Endothelial cell of umbilical vein (primary cell): ENCODE results near the gene STK11IP. TPM values are rescaled to one million over a fixed set of nuclear protein-coding genes. Genes with fewer than 3 reads are reported as not detected.

Source experiments
- BruUV-seq: library from RNA; stranded (reverse); fragments of 400-500 nt; replicated peaks from 2 replicates; lab custom pipeline; 2021; lab: Mats Ljungman, UMichigan
- CTCF ChIA-PET: fragments of 300-600, 350-600 bp; sonication (Branson Sonifier 250); formaldehyde crosslinking; loops from one replicate; lab custom pipeline; 2021; ENCODE audit warnings: antibody characterized with exemption, inconsistent platforms; lab: Charles Lee
- POLR2A ChIA-PET: fragments of 300-600, 350-600 bp; sonication (Branson Sonifier 250); formaldehyde crosslinking; loops from one replicate; lab custom pipeline; 2021; ENCODE audit warnings: antibody characterized with exemption, inconsistent platforms; lab: Charles Lee
- DNase-seq: peaks from one replicate; pipeline ENCODE4 v3.0.0-alpha.2; 2011; ENCODE audit warnings: low read depth, low spot score
- FAIRE-seq: peaks from 2 replicates; lab custom pipeline; 2011; peaks lifted over from hg19 to GRCh38; lab: Jason Lieb, UNC
- H2AFZ ChIP-seq: 2 replicates; pipeline ENCODE4 v1.6.0; 2012; ENCODE audit warnings: low read depth, low read length, control low read depth, inconsistent platforms
- H3K27ac ChIP-seq: 2 replicates; pipeline ENCODE4 v1.5.1; 2011; ENCODE audit warnings: low read depth, mild to moderate bottlenecking, control low read depth, low read length, moderate library complexity; ENCODE audit not compliant: insufficient read depth
- H3K27me3 ChIP-seq, 2 experiments: 2 replicates each; pipeline versions ENCODE4 v1.6.0 to v1.6.1; 2011; ENCODE audit warnings: low read length in 2 of 2, mixed read lengths in 1 of 2; ENCODE audit not compliant: control insufficient read depth in 2 of 2, insufficient read depth in 2 of 2
- H3K36me3 ChIP-seq, 2 experiments: 2 replicates in 1 of 2; 3 replicates in 1 of 2; pipeline ENCODE4 v1.5.1; 2011; ENCODE audit warnings: low read length in 2 of 2, mild to moderate bottlenecking in 1 of 2, moderate library complexity in 1 of 2; ENCODE audit not compliant: control insufficient read depth in 2 of 2, insufficient read depth in 2 of 2; ENCODE audit errors: extremely low read depth in 1 of 2
- H3K4me1 ChIP-seq: 3 replicates; pipeline ENCODE4 v1.5.1; 2011; ENCODE audit warnings: mild to moderate bottlenecking, low read length; ENCODE audit not compliant: control insufficient read depth, insufficient read depth; ENCODE audit errors: extremely low read depth
- H3K4me2 ChIP-seq: 2 replicates; pipeline ENCODE4 v1.6.1; 2011; ENCODE audit warnings: low read length, control low read depth, mixed read lengths; ENCODE audit not compliant: insufficient read depth
- H3K4me3 ChIP-seq, 3 experiments: fragments of 200-600 bp in 1 of 3; sonication (generic), shearing (Covaris generic) in 1 of 3; replicated peaks in 1 of 3; 2 replicates each; pipeline ENCODE4 v1.5.1; 2011 to 2016; ENCODE audit warnings: control low read depth in 3 of 3, low read length in 3 of 3, mild to moderate bottlenecking in 2 of 3, inconsistent platforms in 1 of 3, low read depth in 1 of 3, moderate library complexity in 1 of 3; ENCODE audit not compliant: insufficient read depth in 1 of 3
- H3K79me2 ChIP-seq: 2 replicates; pipeline ENCODE4 v1.6.0; 2012; ENCODE audit warnings: low read length, inconsistent platforms; ENCODE audit not compliant: control insufficient read depth, insufficient read depth
- H3K9ac ChIP-seq: replicated peaks from 2 replicates; pipeline ENCODE3; 2011; ENCODE audit warnings: low read length, control low read depth; ENCODE audit not compliant: insufficient read depth; ENCODE audit errors: extremely low read depth
- H3K9me1 ChIP-seq: replicated peaks from 3 replicates; pipeline ENCODE4 v1.6.0; 2011; ENCODE audit warnings: mild to moderate bottlenecking, low read length; ENCODE audit not compliant: control insufficient read depth, insufficient read depth; ENCODE audit errors: extremely low read depth
- H3K9me3 ChIP-seq: replicated peaks from 2 replicates; pipeline ENCODE4 v1.5.1; 2012; ENCODE audit warnings: low read length, inconsistent platforms; ENCODE audit not compliant: control insufficient read depth, insufficient read depth
- H4K20me1 ChIP-seq: replicated peaks from 2 replicates; pipeline ENCODE3; 2011; ENCODE audit warnings: mild to moderate bottlenecking, low read length; ENCODE audit not compliant: control insufficient read depth, insufficient read depth; ENCODE audit errors: extremely low read depth
- EZH2 ChIP-seq: IDR thresholded peaks from 2 replicates; pipeline ENCODE4 v1.6.1; 2012; ENCODE audit warnings: borderline replicate concordance, low read depth, mild to moderate bottlenecking, moderate library complexity, low read length, inconsistent platforms; ENCODE audit not compliant: severe bottlenecking
- FOS ChIP-seq: IDR thresholded peaks from 2 replicates; pipeline ENCODE4 v1.6.1; 2011; ENCODE audit warnings: mild to moderate bottlenecking, low read length, moderate library complexity, borderline replicate concordance; ENCODE audit not compliant: insufficient read depth
- GATA2 ChIP-seq: IDR thresholded peaks from 2 replicates; pipeline ENCODE4 v1.7.0; 2011; ENCODE audit warnings: low read depth, mild to moderate bottlenecking, moderate library complexity, mixed read lengths, low read length; ENCODE audit not compliant: insufficient read length, insufficient read depth
- JUN ChIP-seq: IDR thresholded peaks from 2 replicates; pipeline ENCODE4 v1.6.1; 2011; ENCODE audit warnings: borderline replicate concordance, low read depth; ENCODE audit not compliant: insufficient read length, insufficient read depth
- MYC ChIP-seq: IDR thresholded peaks from one replicate; pipeline ENCODE4 v1.6.1; 2011; ENCODE audit warnings: mild to moderate bottlenecking, low read depth, low read length
- POLR2A ChIP-seq: IDR thresholded peaks from 2 replicates; pipeline ENCODE4 v1.6.1; 2012; ENCODE audit warnings: low read depth, mild to moderate bottlenecking, control low read depth, low read length
- POLR2AphosphoS5 ChIP-seq: IDR thresholded peaks from 2 replicates; pipeline ENCODE4 v1.6.1; 2012; ENCODE audit warnings: low read depth, mild to moderate bottlenecking, control low read depth, low read length, moderate library complexity; ENCODE audit not compliant: insufficient read depth
- dilution Hi-C: fragments of 300-500 bp; cut with MboI; formaldehyde crosslinking; loops from one replicate; pipeline ENCODE4 v1.15.0; 2019; ENCODE audit warnings: low sequenced_read_pairs; ENCODE audit not compliant: extremely low pct_ligation_motif_present
- intact Hi-C: fragments of 100-400 bp; cut with micrococcal nuclease; formaldehyde crosslinking; loops from one replicate; pipeline ENCODE4 v1.10.0; 2022
- polyA plus RNA-seq, 4 experiments: library from polyadenylated mRNA; depleted of rRNA in 3 of 4; stranded (reverse) in 3 of 4; unstranded in 1 of 4; fragments of >200 nt; gene quantifications; 2 replicates each; pipeline versions ENCODE4 v1.2.1 to v1.2.3, GENCODE V29; 2011 to 2012; ENCODE audit warnings: missing spikeins in 1 of 4
- total RNA-seq: library from RNA; stranded (reverse); gene quantifications from 2 replicates; pipeline ENCODE4 v1.2.3, GENCODE V29; 2021
- TF ChIP-seq, protein P1 (sequence below): IDR thresholded peaks from 2 replicates; pipeline ENCODE4 v1.6.1; 2011; ENCODE audit not compliant: insufficient read depth, insufficient read length
- TF ChIP-seq, protein P2 (sequence below), 2 donors: IDR thresholded peaks; 1 replicate in 1 of 2; 2 replicates in 1 of 2; pipeline ENCODE4 v1.5.1; 2011; ENCODE audit warnings: low read length in 2 of 2, mild to moderate bottlenecking in 2 of 2, moderate library complexity in 2 of 2, control low read depth in 1 of 2, inconsistent platforms in 1 of 2, low read depth in 1 of 2; ENCODE audit not compliant: insufficient read depth in 1 of 2; ENCODE audit errors: extremely low read depth in 1 of 2

STK11IP gene
- total and polyA plus RNA-seq, 2 donors (not counting 3 experiments of a cell fraction or from before 2014, with no cell fraction given): 17.7 to 19.2 TPM

DNA sequence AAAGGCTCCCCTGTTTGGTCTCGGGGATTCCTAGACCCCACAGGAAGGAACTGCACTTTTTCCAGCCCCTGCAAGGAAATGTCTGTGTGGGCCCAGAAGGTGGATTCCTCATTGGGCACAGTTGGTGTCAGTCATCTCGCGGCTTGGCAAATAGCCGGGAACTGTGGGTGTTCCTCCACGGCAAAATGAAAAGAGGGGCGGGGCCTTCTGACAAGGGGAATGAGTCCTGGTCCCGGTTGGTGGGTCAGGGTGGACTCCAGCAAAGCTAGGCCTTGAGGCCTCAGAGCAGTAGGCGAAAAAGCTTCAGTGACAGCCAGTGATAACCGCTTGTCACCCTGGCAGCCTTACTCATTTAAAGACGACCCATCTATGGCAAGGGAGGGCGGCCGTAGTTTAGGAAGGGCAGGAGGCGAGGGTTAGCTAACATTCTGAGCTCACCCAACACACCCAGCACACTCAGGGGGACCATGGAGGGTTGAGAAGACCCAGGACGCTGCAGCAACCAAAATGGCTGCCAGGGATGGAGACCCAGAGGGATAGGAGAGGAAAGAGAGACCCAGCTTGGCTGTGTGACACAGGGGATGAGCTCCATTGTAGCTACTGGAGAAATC is 46.2 kb downstream of the STK11IP start:
- POLR2A ChIA-PET: no interaction called here
- no peak overlapping the region for H3K27ac ChIP-seq
- no peaks in the 10 kb centered on the region for H3K9me1 ChIP-seq
- H3K79me2 ChIP-seq: no peaks in the 10 kb centered on the region
- dilution Hi-C loops (no loop called here), intact Hi-C loops (no loop called here)
- no peak overlapping the region for H3K4me3 ChIP-seq
- H3K9ac ChIP-seq: no peak overlapping the region
- no peaks in the 10 kb centered on the region for H3K9me3 ChIP-seq
- H4K20me1 ChIP-seq: no peaks in the 10 kb centered on the region
- CTCF ChIA-PET: interaction anchor here (0.5 to 5.4 kb wide), 4 partner anchors 49 to 104 kb away, joined by 4 to 47 read pairs (median 7); partner anchors contain the start of genes CHPF and TMEM198
- TF ChIP-seq, protein P1, sequence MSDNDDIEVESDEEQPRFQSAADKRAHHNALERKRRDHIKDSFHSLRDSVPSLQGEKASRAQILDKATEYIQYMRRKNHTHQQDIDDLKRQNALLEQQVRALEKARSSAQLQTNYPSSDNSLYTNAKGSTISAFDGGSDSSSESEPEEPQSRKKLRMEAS: no peak
- TF ChIP-seq FOS (no peak), POLR2AphosphoS5 (no peak), POLR2A (no peak), JUN (no peak), EZH2 (no peak), MYC (no peak), GATA2 (no peak)
- TF ChIP-seq, protein P2, sequence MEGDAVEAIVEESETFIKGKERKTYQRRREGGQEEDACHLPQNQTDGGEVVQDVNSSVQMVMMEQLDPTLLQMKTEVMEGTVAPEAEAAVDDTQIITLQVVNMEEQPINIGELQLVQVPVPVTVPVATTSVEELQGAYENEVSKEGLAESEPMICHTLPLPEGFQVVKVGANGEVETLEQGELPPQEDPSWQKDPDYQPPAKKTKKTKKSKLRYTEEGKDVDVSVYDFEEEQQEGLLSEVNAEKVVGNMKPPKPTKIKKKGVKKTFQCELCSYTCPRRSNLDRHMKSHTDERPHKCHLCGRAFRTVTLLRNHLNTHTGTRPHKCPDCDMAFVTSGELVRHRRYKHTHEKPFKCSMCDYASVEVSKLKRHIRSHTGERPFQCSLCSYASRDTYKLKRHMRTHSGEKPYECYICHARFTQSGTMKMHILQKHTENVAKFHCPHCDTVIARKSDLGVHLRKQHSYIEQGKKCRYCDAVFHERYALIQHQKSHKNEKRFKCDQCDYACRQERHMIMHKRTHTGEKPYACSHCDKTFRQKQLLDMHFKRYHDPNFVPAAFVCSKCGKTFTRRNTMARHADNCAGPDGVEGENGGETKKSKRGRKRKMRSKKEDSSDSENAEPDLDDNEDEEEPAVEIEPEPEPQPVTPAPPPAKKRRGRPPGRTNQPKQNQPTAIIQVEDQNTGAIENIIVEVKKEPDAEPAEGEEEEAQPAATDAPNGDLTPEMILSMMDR (IDR thresholded peaks at IDR 0.05; ENCODE audit: extremely low read depth in 1 of 2, insufficient read depth in 1 of 2, low read depth in 1 of 2, low read length in 2 of 2): no peak
- DNase-seq (no peak), FAIRE-seq (no peak)
- H3K27me3 ChIP-seq: peaks cover 3% of the 10 kb centered on the region in 2 experiments
- no peaks in the 10 kb centered on the region for H3K4me1 ChIP-seq
- no peak overlapping the region for H2AFZ ChIP-seq
- BruUV-seq: no TSS peak
- no peaks in the 10 kb centered on the region for H3K36me3 ChIP-seq
- no peak overlapping the region for H3K4me2 ChIP-seq
